Activated CD8-positive, alpha-beta T cell treated with anti-CD3 and anti-CD28 coated beads, Interleukin-2, amount 10 ng/mL, durations not matched to agents 7 days and 5 days (primary cell): ENCODE measurements around the gene PLS1. TPM values are rescaled to one million over a fixed set of nuclear protein-coding genes. Genes with fewer than 3 reads are reported as not detected.
"Not testable (repeated sequence)": the region's sequence is repeated elsewhere in the genome, so short reads cannot be mapped to it uniquely, and the experiment has no call there.

Source experiments
- ATAC-seq: fragments of 150-1000 bp; cut with Tn5 transposase; one replicate; pipeline ENCODE4 v1.10.0; 2021; ENCODE audit warnings: moderate library complexity
- CTCF ChIA-PET: fragments of 350-600 bp; sonication (Branson Sonifier 250); formaldehyde crosslinking; loops from one replicate; lab custom pipeline; 2021; ENCODE audit warnings: antibody characterized with exemption; lab: Charles Lee
- POLR2A ChIA-PET: fragments of 350-600 bp; sonication (Branson Sonifier 250); formaldehyde crosslinking; loops from one replicate; lab custom pipeline; 2021; ENCODE audit warnings: antibody characterized with exemption; lab: Charles Lee
- DNase-seq: peaks from one replicate; pipeline ENCODE4 v3.0.0-alpha.2; 2020
- H3K27ac Mint-ChIP-seq: one replicate; pipeline ENCODE4 v1.8.0; 2021; ENCODE audit warnings: mild to moderate bottlenecking, mixed read lengths
- H3K27me3 Mint-ChIP-seq: one replicate; pipeline ENCODE4 v1.8.0; 2021; ENCODE audit warnings: low read depth, mixed read lengths
- H3K36me3 Mint-ChIP-seq: one replicate; pipeline ENCODE4 v1.8.0; 2021; ENCODE audit warnings: low read depth, mixed read lengths
- H3K4me1 Mint-ChIP-seq: one replicate; pipeline ENCODE4 v1.8.0; 2021; ENCODE audit warnings: low read depth, mixed read lengths
- H3K4me3 Mint-ChIP-seq: one replicate; pipeline ENCODE4 v1.8.0; 2021; ENCODE audit warnings: mild to moderate bottlenecking, mixed read lengths
- H3K9me3 Mint-ChIP-seq: one replicate; pipeline ENCODE4 v1.8.0; 2022; ENCODE audit warnings: mixed read lengths; ENCODE audit not compliant: insufficient read depth
- total RNA-seq, 2 experiments: library from RNA; stranded (reverse); gene quantifications; one replicate each; pipeline ENCODE4 v1.2.3, GENCODE V29; 2021

The PLS1 gene
- total RNA-seq, 2 experiments from 2014 or later: 2.3 to 3.2 TPM

- CTCF ChIA-PET: interaction anchor here (0.9 to 1.0 kb wide), 2 partner anchors 11 to 19 kb away, joined by 3 to 5 read pairs; partner anchors contain the start of gene ATR
- ATAC-seq: no peak
- no peak overlapping the region for H3K27ac Mint-ChIP-seq
- H3K27me3 Mint-ChIP-seq: peaks cover 4% of the 10 kb centered on the region
- POLR2A ChIA-PET: interaction anchor here (3.3 kb wide), 1 partner anchor 19 kb away, joined by 18 read pairs; the partner anchor contains the start of gene ATR
- no peaks in the 10 kb centered on the region for H3K36me3 Mint-ChIP-seq
- DNase-seq: no peak
- H3K9me3 Mint-ChIP-seq: no peaks in the 10 kb centered on the region
- H3K4me3 Mint-ChIP-seq: no peak overlapping the region
- peaks cover 18% of the 10 kb centered on the region for H3K4me1 Mint-ChIP-seq
Measured at GRCh38 chr3:142597906-142598305, 1.7 kb downstream of the PLS1 start.

GRCh38 chr3:142601713-142602112 is 5.5 kb downstream of the PLS1 start:
- CTCF ChIA-PET: interaction anchor here (1.4 to 1.6 kb wide), 2 partner anchors 9 to 10 kb away, joined by 3 to 4 read pairs; no protein-coding TSS in a partner anchor
- Mint-ChIP-seq H3K36me3 (no peaks in the 10 kb centered on the region), H3K27ac (no peak overlapping the region), H3K4me1 (peaks cover 5% of the 10 kb centered on the region), H3K9me3 (no peaks in the 10 kb centered on the region), H3K4me3 (no peak overlapping the region), H3K27me3 (no peaks in the 10 kb centered on the region)
- ATAC-seq (no peak), DNase-seq (no peak)
- POLR2A ChIA-PET: no interaction called here

- ATAC-seq (no peak), DNase-seq (no peak)
- ChIA-PET POLR2A (no interaction called here), CTCF (interaction anchor here (0.7 to 1.4 kb wide), 3 partner anchors 9 to 78 kb away, joined by 3 to 4 read pairs (median 3); no protein-coding TSS in a partner anchor)
- Mint-ChIP-seq H3K9me3 (no peaks in the 10 kb centered on the region), H3K27me3 (no peaks in the 10 kb centered on the region), H3K27ac (no peak overlapping the region), H3K4me1 (no peaks in the 10 kb centered on the region), H3K4me3 (no peak overlapping the region), H3K36me3 (no peaks in the 10 kb centered on the region)
Measured at GRCh38 chr3:142602619-142603385, 6.6 kb downstream of the PLS1 start.

- H3K36me3 Mint-ChIP-seq, H3K4me3 Mint-ChIP-seq, H3K9me3 Mint-ChIP-seq, H3K27ac Mint-ChIP-seq, POLR2A ChIA-PET, ATAC-seq, H3K4me1 Mint-ChIP-seq, DNase-seq, H3K27me3 Mint-ChIP-seq: not testable (repeated sequence)
- CTCF ChIA-PET: interaction anchor here (1.2 kb wide), 1 partner anchor 16 kb away, joined by 4 read pairs; no protein-coding TSS in a partner anchor
Measured at GRCh38 chr3:142603386-142603705, 7.2 kb downstream of the PLS1 start.

GRCh38 chr3:142604940-142605339 is 8.7 kb downstream of the PLS1 start:
- Mint-ChIP-seq H3K36me3 (no peaks in the 10 kb centered on the region), H3K27ac (no peak overlapping the region), H3K9me3 (no peaks in the 10 kb centered on the region), H3K27me3 (no peaks in the 10 kb centered on the region), H3K4me1 (no peaks in the 10 kb centered on the region), H3K4me3 (no peak overlapping the region)
- CTCF ChIA-PET: interaction anchor here (0.7 kb wide), 1 partner anchor 10 kb away, joined by 3 read pairs; no protein-coding TSS in a partner anchor
- POLR2A ChIA-PET: no interaction called here
- ATAC-seq: no peak
- DNase-seq: no peak

GRCh38 chr3:142608631-142609030 is 12.4 kb downstream of the PLS1 start:
- H3K9me3 Mint-ChIP-seq: no peaks in the 10 kb centered on the region
- CTCF ChIA-PET: interaction anchor here (0.7 kb wide), 1 partner anchor 220 kb away, joined by 3 read pairs; no protein-coding TSS in a partner anchor
- no peak for ATAC-seq
- H3K4me1 Mint-ChIP-seq: no peaks in the 10 kb centered on the region
- no peak overlapping the region for H3K27ac Mint-ChIP-seq
- H3K27me3 Mint-ChIP-seq: no peaks in the 10 kb centered on the region
- no peak for DNase-seq
- POLR2A ChIA-PET: no interaction called here
- no peaks in the 10 kb centered on the region for H3K36me3 Mint-ChIP-seq
- no peak overlapping the region for H3K4me3 Mint-ChIP-seq

- Mint-ChIP-seq H3K27me3 (no peaks in the 10 kb centered on the region), H3K9me3 (no peaks in the 10 kb centered on the region), H3K4me3 (no peak overlapping the region), H3K27ac (no peak overlapping the region), H3K36me3 (no peaks in the 10 kb centered on the region), H3K4me1 (no peaks in the 10 kb centered on the region)
- CTCF ChIA-PET: interaction anchor here (2.0 kb wide), 1 partner anchor 8 kb away, joined by 4 read pairs; no protein-coding TSS in a partner anchor
- POLR2A ChIA-PET: no interaction called here
- ATAC-seq: no peak
- DNase-seq: no peak
Measured at GRCh38 chr3:142609136-142609535, 12.9 kb downstream of the PLS1 start.

- no peak for DNase-seq
- H3K36me3 Mint-ChIP-seq: no peaks in the 10 kb centered on the region
- H3K9me3 Mint-ChIP-seq: no peaks in the 10 kb centered on the region
- H3K27me3 Mint-ChIP-seq: no peaks in the 10 kb centered on the region
- no peak for ATAC-seq
- H3K4me3 Mint-ChIP-seq: no peak overlapping the region
- ChIA-PET CTCF (interaction anchor here (0.8 to 2.0 kb wide), 3 partner anchors 9 to 233 kb away, joined by 3 to 4 read pairs (median 3); no protein-coding TSS in a partner anchor), POLR2A (no interaction called here)
- H3K27ac Mint-ChIP-seq: no peak overlapping the region
- no peaks in the 10 kb centered on the region for H3K4me1 Mint-ChIP-seq
Measured at GRCh38 chr3:142611206-142611605, 15.0 kb downstream of the PLS1 start.

- no peak for DNase-seq
- no peak overlapping the region for H3K27ac Mint-ChIP-seq
- no peaks in the 10 kb centered on the region for H3K27me3 Mint-ChIP-seq
- no peak for ATAC-seq
- no peak overlapping the region for H3K4me3 Mint-ChIP-seq
- no peaks in the 10 kb centered on the region for H3K9me3 Mint-ChIP-seq
- ChIA-PET CTCF (no interaction called here), POLR2A (no interaction called here)
- H3K36me3 Mint-ChIP-seq: no peaks in the 10 kb centered on the region
- H3K4me1 Mint-ChIP-seq: no peaks in the 10 kb centered on the region
Measured at GRCh38 chr3:142613491-142613890, 17.3 kb downstream of the PLS1 start.

- Mint-ChIP-seq H3K9me3 (no peaks in the 10 kb centered on the region), H3K4me3 (no peak overlapping the region), H3K27me3 (no peaks in the 10 kb centered on the region), H3K27ac (no peak overlapping the region), H3K36me3 (no peaks in the 10 kb centered on the region), H3K4me1 (no peaks in the 10 kb centered on the region)
- DNase-seq (no peak), ATAC-seq (no peak)
- ChIA-PET POLR2A (no interaction called here), CTCF (no interaction called here)
Measured at GRCh38 chr3:142614059-142614626, 17.9 kb downstream of the PLS1 start.

GRCh38 chr3:142615171-142615570 is 19.0 kb downstream of the PLS1 start:
- Mint-ChIP-seq H3K27ac (no peak overlapping the region), H3K36me3 (no peaks in the 10 kb centered on the region), H3K4me1 (no peaks in the 10 kb centered on the region), H3K4me3 (no peak overlapping the region), H3K9me3 (no peaks in the 10 kb centered on the region), H3K27me3 (no peaks in the 10 kb centered on the region)
- ATAC-seq: no peak
- ChIA-PET CTCF (interaction anchor here (0.6 kb wide), 1 partner anchor 10 kb away, joined by 3 read pairs; no protein-coding TSS in a partner anchor), POLR2A (no interaction called here)
- DNase-seq: no peak

GRCh38 chr3:142618917-142619461 is 22.8 kb downstream of the PLS1 start:
- POLR2A ChIA-PET: no interaction called here
- no peak overlapping the region for H3K27ac Mint-ChIP-seq
- no peaks in the 10 kb centered on the region for H3K9me3 Mint-ChIP-seq
- no peaks in the 10 kb centered on the region for H3K36me3 Mint-ChIP-seq
- CTCF ChIA-PET: no interaction called here
- H3K27me3 Mint-ChIP-seq: no peaks in the 10 kb centered on the region
- no peaks in the 10 kb centered on the region for H3K4me1 Mint-ChIP-seq
- H3K4me3 Mint-ChIP-seq: no peak overlapping the region
- ATAC-seq (no peak), DNase-seq (no peak)
